H9 (cell line): ENCODE measurements around the gene GARIN5A. TPM values are rescaled to one million over a fixed set of nuclear protein-coding genes. Genes with fewer than 3 reads are reported as not detected.

ENCODE experiments used
- DNase-seq: peaks from one replicate; pipeline ENCODE4 v3.0.0-alpha.2; 2017
- H2AFZ ChIP-seq: one replicate; pipeline ENCODE4 v1.6.1; 2013; ENCODE audit warnings: mild to moderate bottlenecking, low read length, control low read depth, moderate library complexity
- H2AK5ac ChIP-seq: 2 replicates; pipeline ENCODE4 v1.6.1; 2013; ENCODE audit warnings: low read length, control low read depth, mixed read lengths; ENCODE audit not compliant: insufficient read length
- H2BK120ac ChIP-seq: one replicate; pipeline ENCODE4 v1.6.1; 2013; ENCODE audit warnings: low read depth, mild to moderate bottlenecking, low read length, control low read depth, inconsistent platforms; ENCODE audit not compliant: poor library complexity, severe bottlenecking
- H2BK12ac ChIP-seq: 2 replicates; pipeline ENCODE4 v1.6.1; 2013; ENCODE audit warnings: low read length, control low read depth, mixed read lengths, low read depth; ENCODE audit not compliant: insufficient read length
- H2BK15ac ChIP-seq: 2 replicates; pipeline ENCODE4 v1.6.1; 2013; ENCODE audit warnings: low read depth, low read length, control low read depth
- H2BK20ac ChIP-seq: one replicate; pipeline ENCODE4 v1.6.1; 2013; ENCODE audit warnings: low read depth, mild to moderate bottlenecking, low read length, control low read depth, inconsistent platforms; ENCODE audit not compliant: poor library complexity, severe bottlenecking
- H2BK5ac ChIP-seq: 2 replicates; pipeline ENCODE4 v1.6.1; 2013; ENCODE audit warnings: low read length, control low read depth, mixed read lengths; ENCODE audit not compliant: insufficient read length
- H3K14ac ChIP-seq: 2 replicates; pipeline ENCODE4 v1.6.1; 2013; ENCODE audit warnings: low read length, control low read depth; ENCODE audit not compliant: insufficient read depth
- H3K18ac ChIP-seq: 2 replicates; pipeline ENCODE4 v1.6.1; 2013; ENCODE audit warnings: low read depth, mild to moderate bottlenecking, mixed read lengths, low read length, control low read depth; ENCODE audit not compliant: insufficient read length
- H3K23ac ChIP-seq: 2 replicates; pipeline ENCODE4 v1.6.1; 2013; ENCODE audit warnings: low read length, control low read depth, mixed read lengths, low read depth; ENCODE audit not compliant: insufficient read length
- H3K23me2 ChIP-seq: 2 replicates; pipeline ENCODE4 v1.6.1; 2013; ENCODE audit warnings: low read depth, mild to moderate bottlenecking, mixed read lengths, low read length, control low read depth; ENCODE audit not compliant: insufficient read length, poor library complexity, severe bottlenecking
- H3K27ac ChIP-seq: 2 replicates; pipeline ENCODE4 v1.5.1; 2013; ENCODE audit warnings: low read length, control low read depth, mixed read lengths, low read depth; ENCODE audit not compliant: insufficient read length
- H3K27me3 ChIP-seq: 2 replicates; pipeline ENCODE4 v1.6.1; 2013; ENCODE audit warnings: low read length, control low read depth, inconsistent platforms; ENCODE audit not compliant: insufficient read depth
- H3K4ac ChIP-seq: 2 replicates; pipeline ENCODE4 v1.6.1; 2013; ENCODE audit warnings: low read depth, mild to moderate bottlenecking, control low read depth, inconsistent platforms, low read length, moderate library complexity
- H3K4me1 ChIP-seq: 2 replicates; pipeline ENCODE4 v1.6.1; 2013; ENCODE audit warnings: low read length, control low read depth, inconsistent platforms; ENCODE audit not compliant: insufficient read depth
- H3K4me2 ChIP-seq: 2 replicates; pipeline ENCODE4 v1.6.1; 2013; ENCODE audit warnings: low read length, control low read depth, mixed read lengths; ENCODE audit not compliant: insufficient read length, insufficient read depth
- H3K56ac ChIP-seq: 2 replicates; pipeline ENCODE4 v1.6.1; 2013; ENCODE audit warnings: low read depth, mild to moderate bottlenecking, mixed read lengths, low read length, control low read depth; ENCODE audit not compliant: insufficient read length
- H3K79me1 ChIP-seq: 2 replicates; pipeline ENCODE4 v1.6.1; 2013; ENCODE audit warnings: low read depth, mild to moderate bottlenecking, moderate library complexity, low read length, control low read depth, inconsistent platforms; ENCODE audit not compliant: insufficient read depth, poor library complexity, severe bottlenecking
- H3K79me2 ChIP-seq: 2 replicates; pipeline ENCODE4 v1.6.1; 2013; ENCODE audit warnings: low read length, control low read depth, inconsistent platforms; ENCODE audit not compliant: insufficient read depth
- H3K9ac ChIP-seq: 2 replicates; pipeline ENCODE4 v1.6.1; 2013; ENCODE audit warnings: low read length, control low read depth, mixed read lengths; ENCODE audit not compliant: insufficient read length; ENCODE audit errors: extremely low read depth
- H3K9me3 ChIP-seq: one replicate; pipeline ENCODE4 v1.6.1; 2013; ENCODE audit warnings: low read depth, low read length, inconsistent platforms; ENCODE audit not compliant: control insufficient read depth
- H3T11ph ChIP-seq: one replicate; pipeline ENCODE4 v1.6.1; 2013; ENCODE audit warnings: mild to moderate bottlenecking, low read length, control low read depth, inconsistent platforms
- H4K20me1 ChIP-seq: one replicate; pipeline ENCODE4 v1.6.1; 2013; ENCODE audit not compliant: control insufficient read depth, insufficient read length, insufficient read depth
- H4K5ac ChIP-seq: 2 replicates; pipeline ENCODE4 v1.6.1; 2013; ENCODE audit warnings: low read depth, mild to moderate bottlenecking, mixed read lengths, low read length, control low read depth; ENCODE audit not compliant: insufficient read length
- H4K8ac ChIP-seq: replicated peaks from 2 replicates; pipeline ENCODE4 v1.6.1; 2013; ENCODE audit warnings: low read length, control low read depth, mixed read lengths, low read depth; ENCODE audit not compliant: insufficient read length
- H4K91ac ChIP-seq: 2 replicates; pipeline ENCODE4 v1.6.1; 2013; ENCODE audit warnings: low read depth, mild to moderate bottlenecking, moderate library complexity, mixed read lengths, low read length, control low read depth; ENCODE audit not compliant: insufficient read length
- H3K27ac Mint-ChIP-seq, 3 experiments: 2 replicates in 2 of 3; 3 replicates in 1 of 3; pipeline ENCODE4 v1.8.0; 2020 to 2021; ENCODE audit warnings: mixed read lengths in 3 of 3, mild to moderate bottlenecking in 1 of 3, moderate library complexity in 1 of 3
- H3K27me3 Mint-ChIP-seq: 2 replicates; pipeline ENCODE4 v1.8.0; 2021; ENCODE audit warnings: low read depth, mild to moderate bottlenecking, moderate library complexity, mixed read lengths
- H3K36me3 Mint-ChIP-seq, 3 experiments: 2 replicates in 2 of 3; 3 replicates in 1 of 3; pipeline ENCODE4 v1.8.0; 2020 to 2021; ENCODE audit warnings: low read depth in 3 of 3, mixed read lengths in 3 of 3; ENCODE audit not compliant: insufficient read depth in 1 of 3
- H3K4me1 Mint-ChIP-seq, 2 experiments: 2 replicates each; pipeline ENCODE4 v1.8.0; 2020; ENCODE audit warnings: mixed read lengths in 2 of 2
- H3K4me3 Mint-ChIP-seq, 2 experiments: 2 replicates in 1 of 2; 3 replicates in 1 of 2; pipeline ENCODE4 v1.8.0; 2020 to 2021; ENCODE audit warnings: mild to moderate bottlenecking in 2 of 2, mixed read lengths in 2 of 2, moderate library complexity in 1 of 2
- H3K9me3 Mint-ChIP-seq, 2 experiments: 2 replicates in 1 of 2; 3 replicates in 1 of 2; pipeline ENCODE4 v1.8.0; 2020; ENCODE audit warnings: mild to moderate bottlenecking in 2 of 2, mixed read lengths in 2 of 2, moderate library complexity in 1 of 2
- WGBS: extraction: QIAGEN DNeasy Blood & Tissue Kit; methylation state at CpG from one replicate; pipeline ENCODE4 v1.1.7; 2013; ENCODE audit warnings: missing lambda C conversion rate, low lambda C conversion rate, mixed read lengths; ENCODE audit not compliant: insufficient read length; ENCODE audit errors: extremely low coverage; 5-methylcytosine and 5-hydroxymethylcytosine counted together
- total RNA-seq: library from RNA; stranded (reverse); gene quantifications from 2 replicates; pipeline ENCODE4 v1.2.1, GENCODE V29; 2021
- TF ChIP-seq, protein P1 (sequence below): fragments of 200-600 bp; sonication (generic); conservative IDR thresholded peaks from 3 replicates; pipeline ENCODE4 v1.8.0; 2021; ENCODE audit warnings: antibody characterized with exemption, mild to moderate bottlenecking

GARIN5A gene
- total RNA-seq, 1 experiment from 2014 or later: 9.5 TPM

GRCh38 chr19:50453243-50453642 is 23.4 kb downstream of the GARIN5A start:
- Histone ChIP-seq H3K9me3 (no peaks in the 10 kb centered on the region), H3K18ac (no peak overlapping the region), H2BK12ac (no peak overlapping the region), H2BK5ac (no peak overlapping the region), H3K9ac (no peak overlapping the region), H3K4me1 (no peaks in the 10 kb centered on the region), H2BK20ac (no peak overlapping the region), H3K14ac (no peak overlapping the region), H3K56ac (no peak overlapping the region), H2AK5ac (no peak overlapping the region), H4K20me1 (peaks cover 6% of the 10 kb centered on the region), H3K23me2 (no peaks in the 10 kb centered on the region), H2AFZ (no peak overlapping the region), H3K79me2 (no peaks in the 10 kb centered on the region), H3K27ac (no peak overlapping the region), H3K23ac (no peak overlapping the region), H4K91ac (no peak overlapping the region), H4K8ac (no peak overlapping the region), H2BK15ac (no peak overlapping the region), H3K4ac (no peak overlapping the region), H4K5ac (no peak overlapping the region), H3K4me2 (no peak overlapping the region), H3T11ph (no peak overlapping the region), H2BK120ac (no peak overlapping the region), H3K27me3 (no peaks in the 10 kb centered on the region), H3K79me1 (no peaks in the 10 kb centered on the region)
- Mint-ChIP-seq H3K27ac (no peak overlapping the region), H3K27me3 (peaks cover 11% of the 10 kb centered on the region), H3K9me3 (peaks cover 0 to under 1% of the 10 kb centered on the region in 2 experiments; a peak in 1 of 5 replicates), H3K4me3 (no peak overlapping the region), H3K4me1 (peaks cover 0 to 10% of the 10 kb centered on the region in 2 experiments; a peak in 2 of 4 replicates), H3K36me3 (peaks cover 0 to 4% (median 2%) of the 10 kb centered on the region in 3 experiments; a peak in 4 of 7 replicates)
- TF ChIP-seq, protein P1, sequence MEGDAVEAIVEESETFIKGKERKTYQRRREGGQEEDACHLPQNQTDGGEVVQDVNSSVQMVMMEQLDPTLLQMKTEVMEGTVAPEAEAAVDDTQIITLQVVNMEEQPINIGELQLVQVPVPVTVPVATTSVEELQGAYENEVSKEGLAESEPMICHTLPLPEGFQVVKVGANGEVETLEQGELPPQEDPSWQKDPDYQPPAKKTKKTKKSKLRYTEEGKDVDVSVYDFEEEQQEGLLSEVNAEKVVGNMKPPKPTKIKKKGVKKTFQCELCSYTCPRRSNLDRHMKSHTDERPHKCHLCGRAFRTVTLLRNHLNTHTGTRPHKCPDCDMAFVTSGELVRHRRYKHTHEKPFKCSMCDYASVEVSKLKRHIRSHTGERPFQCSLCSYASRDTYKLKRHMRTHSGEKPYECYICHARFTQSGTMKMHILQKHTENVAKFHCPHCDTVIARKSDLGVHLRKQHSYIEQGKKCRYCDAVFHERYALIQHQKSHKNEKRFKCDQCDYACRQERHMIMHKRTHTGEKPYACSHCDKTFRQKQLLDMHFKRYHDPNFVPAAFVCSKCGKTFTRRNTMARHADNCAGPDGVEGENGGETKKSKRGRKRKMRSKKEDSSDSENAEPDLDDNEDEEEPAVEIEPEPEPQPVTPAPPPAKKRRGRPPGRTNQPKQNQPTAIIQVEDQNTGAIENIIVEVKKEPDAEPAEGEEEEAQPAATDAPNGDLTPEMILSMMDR: no peak
- WGBS: no CpG with 5 or more reads among the region's 3 CpGs
- DNase-seq: no peak
